SK-N-SH treated with all-trans-retinoic acid at 6 μM for 48 hours (cell line): ENCODE measurements around the gene WDR83.

Source experiments
- ATAC-seq: fragments of 200-7000 bp; cut with Tn5 transposase; 3 replicates; pipeline ENCODE4 v1.9.1; 2020; ENCODE audit warnings: mild to moderate bottlenecking, moderate library complexity
- ARNTL ChIP-seq: fragments of 450-650 bp; formaldehyde crosslinking; IDR thresholded peaks from 2 replicates; pipeline ENCODE4 v1.5.0; 2020; ENCODE audit warnings: low read depth, mild to moderate bottlenecking, moderate library complexity, borderline replicate concordance
- BACH2 ChIP-seq: fragments of 250-450 bp; sonication (Bioruptor Pico); IDR thresholded peaks from 2 replicates; pipeline ENCODE4 v1.9.0; 2021; ENCODE audit warnings: mild to moderate bottlenecking, borderline replicate concordance
- CREB5 ChIP-seq: fragments of 250-450 bp; sonication (Bioruptor Pico); IDR thresholded peaks from 2 replicates; pipeline ENCODE4 v1.5.1; 2020; ENCODE audit warnings: low read depth, mild to moderate bottlenecking, moderate library complexity
- CSDC2 ChIP-seq: fragments of 250-450 bp; sonication (Bioruptor Pico); IDR thresholded peaks from 2 replicates; pipeline ENCODE4 v1.5.0; 2020; ENCODE audit warnings: mild to moderate bottlenecking, moderate library complexity
- ESRRG ChIP-seq: fragments of 250-450 bp; sonication (Bioruptor Pico); IDR thresholded peaks from 2 replicates; pipeline ENCODE4 v1.6.1; 2021; ENCODE audit warnings: mild to moderate bottlenecking
- GLIS3 ChIP-seq: fragments of 250-450 bp; sonication (Bioruptor Pico); IDR thresholded peaks from 2 replicates; pipeline ENCODE4 v1.5.0; 2020; ENCODE audit warnings: mild to moderate bottlenecking, moderate library complexity
- ISL1 ChIP-seq: fragments of 250-450 bp; sonication (Bioruptor Pico); IDR thresholded peaks from 2 replicates; pipeline ENCODE4 v2.1.2; 2022; ENCODE audit warnings: mild to moderate bottlenecking, moderate library complexity
- OSR1 ChIP-seq: fragments of 250-450 bp; sonication (Bioruptor Pico); IDR thresholded peaks from 2 replicates; pipeline ENCODE4 v1.8.0; 2022; ENCODE audit warnings: moderate library complexity, mild to moderate bottlenecking, inconsistent platforms
- RARB ChIP-seq: fragments of 250-450 bp; sonication (Bioruptor Pico); IDR thresholded peaks from 2 replicates; pipeline ENCODE4 v1.8.0; 2021; ENCODE audit warnings: mild to moderate bottlenecking, moderate library complexity
- SNAI2 ChIP-seq: fragments of 250-450 bp; sonication (Bioruptor Pico); IDR thresholded peaks from 2 replicates; pipeline ENCODE4 v1.5.0; 2020; ENCODE audit warnings: mild to moderate bottlenecking, moderate library complexity
- TCF4 ChIP-seq: fragments of 250-450 bp; sonication (Bioruptor Pico); IDR thresholded peaks from 2 replicates; pipeline ENCODE4 v1.8.0; 2021; ENCODE audit warnings: mild to moderate bottlenecking, moderate library complexity, borderline replicate concordance
- ZC3H10 ChIP-seq: fragments of 250-450 bp; sonication (Bioruptor Pico); IDR thresholded peaks from 2 replicates; pipeline ENCODE4 v1.5.1; 2021; ENCODE audit warnings: mild to moderate bottlenecking, moderate library complexity
- ZFP3 ChIP-seq: fragments of 250-450 bp; sonication (Bioruptor Pico); IDR thresholded peaks from 2 replicates; pipeline ENCODE4 v1.5.0; 2020; ENCODE audit warnings: mild to moderate bottlenecking, moderate library complexity
- ZNF565 ChIP-seq: fragments of 450-650 bp; formaldehyde crosslinking; conservative IDR thresholded peaks from 2 replicates; pipeline ENCODE4 v1.5.0; 2020; ENCODE audit warnings: low read depth, mild to moderate bottlenecking, moderate library complexity
- ZNF70 ChIP-seq: fragments of 450-650 bp; formaldehyde crosslinking; IDR thresholded peaks from 2 replicates; pipeline ENCODE4 v1.5.0; 2020; ENCODE audit warnings: mild to moderate bottlenecking, moderate library complexity
- ZNF8 ChIP-seq: fragments of 450-650 bp; formaldehyde crosslinking; IDR thresholded peaks from 2 replicates; pipeline ENCODE4 v1.5.0; 2020; ENCODE audit warnings: mild to moderate bottlenecking, moderate library complexity
- TF ChIP-seq, protein P1 (sequence below): fragments of 250-450 bp; sonication (Bioruptor Pico); IDR thresholded peaks from 2 replicates; pipeline ENCODE4 v1.5.1; 2021; ENCODE audit warnings: mild to moderate bottlenecking, moderate library complexity
- TF ChIP-seq, protein P2 (sequence below): fragments of 250-450 bp; sonication (Bioruptor Pico); IDR thresholded peaks from 2 replicates; pipeline ENCODE4 v1.5.0; 2020; ENCODE audit warnings: mild to moderate bottlenecking, moderate library complexity
- TF ChIP-seq, protein P3 (sequence below): fragments of 250-450 bp; sonication (Bioruptor Pico); IDR thresholded peaks from 2 replicates; pipeline ENCODE4 v1.8.0; 2020; ENCODE audit warnings: mild to moderate bottlenecking, moderate library complexity, borderline replicate concordance

Gene WDR83

GRCh38 chr19:12665671-12666264, 839 bp upstream of the WDR83 start:
- ATAC-seq, result no peak
- TF ChIP-seq GLIS3 (no peak), ZFP3 (CRISPR knock-in tag) (no peak; the same call in 1 of the 2 replicates), ESRRG (CRISPR knock-in tag) (no peak), ZNF8 (CRISPR knock-in tag) (no peak), CREB5 (CRISPR knock-in tag) (no peak), SNAI2 (no peak)
- TF ChIP-seq, protein P1, sequence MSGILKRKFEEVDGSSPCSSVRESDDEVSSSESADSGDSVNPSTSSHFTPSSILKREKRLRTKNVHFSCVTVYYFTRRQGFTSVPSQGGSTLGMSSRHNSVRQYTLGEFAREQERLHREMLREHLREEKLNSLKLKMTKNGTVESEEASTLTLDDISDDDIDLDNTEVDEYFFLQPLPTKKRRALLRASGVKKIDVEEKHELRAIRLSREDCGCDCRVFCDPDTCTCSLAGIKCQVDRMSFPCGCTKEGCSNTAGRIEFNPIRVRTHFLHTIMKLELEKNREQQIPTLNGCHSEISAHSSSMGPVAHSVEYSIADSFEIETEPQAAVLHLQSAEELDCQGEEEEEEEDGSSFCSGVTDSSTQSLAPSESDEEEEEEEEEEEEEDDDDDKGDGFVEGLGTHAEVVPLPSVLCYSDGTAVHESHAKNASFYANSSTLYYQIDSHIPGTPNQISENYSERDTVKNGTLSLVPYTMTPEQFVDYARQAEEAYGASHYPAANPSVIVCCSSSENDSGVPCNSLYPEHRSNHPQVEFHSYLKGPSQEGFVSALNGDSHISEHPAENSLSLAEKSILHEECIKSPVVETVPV (CRISPR knock-in tag), result no peak

DNA sequence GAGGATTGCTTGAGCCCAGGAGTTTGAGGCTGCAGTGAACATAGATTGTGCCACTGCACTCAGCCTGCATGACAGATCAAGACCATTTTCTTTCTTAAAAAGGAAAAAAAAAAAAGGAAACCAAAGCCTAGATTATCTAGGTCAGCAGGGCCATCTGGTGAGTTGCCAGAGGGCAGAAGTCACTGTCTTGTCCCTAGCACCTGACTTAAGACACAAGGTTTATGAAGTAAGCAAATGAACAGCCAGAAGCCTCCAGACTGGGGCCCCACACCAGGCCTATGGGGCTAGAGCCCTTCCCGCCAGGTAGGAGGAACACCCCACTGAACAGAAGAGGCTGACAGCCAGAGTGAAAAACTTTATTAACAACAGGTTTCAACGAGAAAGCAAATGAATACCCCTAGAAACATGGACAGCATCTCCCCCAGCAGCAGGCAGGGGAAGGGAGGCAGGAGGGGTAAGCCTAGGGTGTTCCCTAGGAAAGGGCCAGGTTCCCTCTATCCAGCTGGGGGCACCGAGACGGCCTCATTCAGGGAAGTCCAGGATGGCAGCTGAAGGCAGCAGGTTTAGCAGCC, 1.2 kb downstream of the WDR83 start:
- TF ChIP-seq GLIS3 (no peak), SNAI2 (no peak), OSR1 (CRISPR knock-in tag) (no peak), ZC3H10 (CRISPR knock-in tag) (no peak), ZNF565 (CRISPR knock-in tag) (no peak), TCF4 (CRISPR knock-in tag) (no peak), ZFP3 (CRISPR knock-in tag) (no peak), ARNTL (CRISPR knock-in tag) (no peak), CSDC2 (CRISPR knock-in tag) (no peak), ZNF8 (CRISPR knock-in tag) (no peak), RARB (CRISPR knock-in tag) (no peak)
- TF ChIP-seq, protein P2, sequence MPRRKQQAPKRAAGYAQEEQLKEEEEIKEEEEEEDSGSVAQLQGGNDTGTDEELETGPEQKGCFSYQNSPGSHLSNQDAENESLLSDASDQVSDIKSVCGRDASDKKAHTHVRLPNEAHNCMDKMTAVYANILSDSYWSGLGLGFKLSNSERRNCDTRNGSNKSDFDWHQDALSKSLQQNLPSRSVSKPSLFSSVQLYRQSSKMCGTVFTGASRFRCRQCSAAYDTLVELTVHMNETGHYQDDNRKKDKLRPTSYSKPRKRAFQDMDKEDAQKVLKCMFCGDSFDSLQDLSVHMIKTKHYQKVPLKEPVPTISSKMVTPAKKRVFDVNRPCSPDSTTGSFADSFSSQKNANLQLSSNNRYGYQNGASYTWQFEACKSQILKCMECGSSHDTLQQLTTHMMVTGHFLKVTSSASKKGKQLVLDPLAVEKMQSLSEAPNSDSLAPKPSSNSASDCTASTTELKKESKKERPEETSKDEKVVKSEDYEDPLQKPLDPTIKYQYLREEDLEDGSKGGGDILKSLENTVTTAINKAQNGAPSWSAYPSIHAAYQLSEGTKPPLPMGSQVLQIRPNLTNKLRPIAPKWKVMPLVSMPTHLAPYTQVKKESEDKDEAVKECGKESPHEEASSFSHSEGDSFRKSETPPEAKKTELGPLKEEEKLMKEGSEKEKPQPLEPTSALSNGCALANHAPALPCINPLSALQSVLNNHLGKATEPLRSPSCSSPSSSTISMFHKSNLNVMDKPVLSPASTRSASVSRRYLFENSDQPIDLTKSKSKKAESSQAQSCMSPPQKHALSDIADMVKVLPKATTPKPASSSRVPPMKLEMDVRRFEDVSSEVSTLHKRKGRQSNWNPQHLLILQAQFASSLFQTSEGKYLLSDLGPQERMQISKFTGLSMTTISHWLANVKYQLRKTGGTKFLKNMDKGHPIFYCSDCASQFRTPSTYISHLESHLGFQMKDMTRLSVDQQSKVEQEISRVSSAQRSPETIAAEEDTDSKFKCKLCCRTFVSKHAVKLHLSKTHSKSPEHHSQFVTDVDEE (CRISPR knock-in tag), result no peak
- TF ChIP-seq, protein P1 (CRISPR knock-in tag), result no peak
- TF ChIP-seq, protein P3, sequence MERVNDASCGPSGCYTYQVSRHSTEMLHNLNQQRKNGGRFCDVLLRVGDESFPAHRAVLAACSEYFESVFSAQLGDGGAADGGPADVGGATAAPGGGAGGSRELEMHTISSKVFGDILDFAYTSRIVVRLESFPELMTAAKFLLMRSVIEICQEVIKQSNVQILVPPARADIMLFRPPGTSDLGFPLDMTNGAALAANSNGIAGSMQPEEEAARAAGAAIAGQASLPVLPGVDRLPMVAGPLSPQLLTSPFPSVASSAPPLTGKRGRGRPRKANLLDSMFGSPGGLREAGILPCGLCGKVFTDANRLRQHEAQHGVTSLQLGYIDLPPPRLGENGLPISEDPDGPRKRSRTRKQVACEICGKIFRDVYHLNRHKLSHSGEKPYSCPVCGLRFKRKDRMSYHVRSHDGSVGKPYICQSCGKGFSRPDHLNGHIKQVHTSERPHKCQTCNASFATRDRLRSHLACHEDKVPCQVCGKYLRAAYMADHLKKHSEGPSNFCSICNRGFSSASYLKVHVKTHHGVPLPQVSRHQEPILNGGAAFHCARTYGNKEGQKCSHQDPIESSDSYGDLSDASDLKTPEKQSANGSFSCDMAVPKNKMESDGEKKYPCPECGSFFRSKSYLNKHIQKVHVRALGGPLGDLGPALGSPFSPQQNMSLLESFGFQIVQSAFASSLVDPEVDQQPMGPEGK (CRISPR knock-in tag), result no peak
- no peak for ATAC-seq

- no peak for ATAC-seq
- TF ChIP-seq BACH2 (CRISPR knock-in tag) (no peak), OSR1 (CRISPR knock-in tag) (no peak), ZNF70 (no peak), ESRRG (CRISPR knock-in tag) (no peak), ZNF8 (CRISPR knock-in tag) (no peak), RARB (CRISPR knock-in tag) (no peak), GLIS3 (no peak), SNAI2 (no peak), ISL1 (CRISPR knock-in tag) (no peak), CREB5 (CRISPR knock-in tag) (no peak), ZC3H10 (CRISPR knock-in tag) (no peak)
- TF ChIP-seq, protein P3 (CRISPR knock-in tag), result no peak
- TF ChIP-seq, protein P1 (CRISPR knock-in tag), result no peak
These were observed 1.7 kb downstream of the WDR83 start for GRCh38 chr19:12668346-12668745.
